HG03432 (cell line): ENCODE results near the gene NPHS2.

Experiments
- ATAC-seq: cut with Tn5 transposase; IDR thresholded peaks from one replicate; pipeline ENCODE4 v1.9.1; 2021; ENCODE audit warnings: mild to moderate bottlenecking, moderate library complexity; ENCODE audit not compliant: unreplicated experiment

NPHS2 gene

GRCh38 chr1:179575497-179576314 is at the start of gene NPHS2:
TSS of gene NPHS2 (minus strand) at chr1:179575948. CDS start at chr1:179575864, 84 bp downstream.
- ATAC-seq = no peak

- no peak for ATAC-seq
Measured at GRCh38 chr1:179612361-179612760, 36.6 kb upstream of the NPHS2 start.

- ATAC-seq = no peak
Measured at GRCh38 chr1:179601093-179601492, 25.3 kb upstream of the NPHS2 start.

- ATAC-seq = no peak
Measured at GRCh38 chr1:179599623-179600249, 24.0 kb upstream of the NPHS2 start.

GRCh38 chr1:179598631-179599030 is 22.9 kb upstream of the NPHS2 start:
- ATAC-seq = no peak

GRCh38 chr1:179591592-179592580 is 16.1 kb upstream of the NPHS2 start, which contains the start of gene TDRD5:
TSS of gene TDRD5 (plus strand) at chr1:179591832. CDS start at chr1:179592616, 784 bp downstream.
- no peak for ATAC-seq

- no peak for ATAC-seq
Measured at GRCh38 chr1:179591253-179591591, 15.5 kb upstream of the NPHS2 start.

GRCh38 chr1:179590671-179591070 is 14.9 kb upstream of the NPHS2 start:
- no peak for ATAC-seq

GRCh38 chr1:179589509-179589908 is 13.8 kb upstream of the NPHS2 start:
- no peak for ATAC-seq

GRCh38 chr1:179588425-179589024 is 12.8 kb upstream of the NPHS2 start:
- ATAC-seq = no peak

GRCh38 chr1:179587336-179587735 is 11.6 kb upstream of the NPHS2 start:
- no peak for ATAC-seq

- ATAC-seq = no peak
Measured at GRCh38 chr1:179586107-179586823, 10.5 kb upstream of the NPHS2 start.

- no peak for ATAC-seq
Measured at GRCh38 chr1:179583771-179584320, 8.1 kb upstream of the NPHS2 start.

- no peak for ATAC-seq
Measured at GRCh38 chr1:179576509-179576908, 761 bp upstream of the NPHS2 start.

- no peak for ATAC-seq
Measured at GRCh38 chr1:179558078-179558477, 17.7 kb downstream of the NPHS2 start.

GRCh38 chr1:179554427-179554826 is 21.3 kb downstream of the NPHS2 start:
- ATAC-seq = no peak

- peak; percentile 79 for ATAC-seq
Measured at GRCh38 chr1:179550746-179551682, 24.7 kb downstream of the NPHS2 start.

- ATAC-seq = no peak
Measured at GRCh38 chr1:179549368-179549700, 26.4 kb downstream of the NPHS2 start.
